BJ (cell line): ENCODE results near the gene CD79A. TPM values are rescaled to one million over a fixed set of nuclear protein-coding genes. Genes with fewer than 3 reads are reported as not detected.

Experiments used
- CTCF ChIA-PET: fragments of 350-600 bp; formaldehyde crosslinking; extraction: SDS; loops from one replicate; lab custom pipeline; 2021; ENCODE audit warnings: antibody characterized with exemption, inconsistent platforms; lab: Yijun Ruan, JAX
- POLR2A ChIA-PET: fragments of 300-600 bp; sonication (Branson Sonifier 250); formaldehyde crosslinking; extraction: SDS; loops from one replicate; lab custom pipeline; 2021; ENCODE audit warnings: antibody characterized with exemption; lab: Charles Lee
- DNase-seq: peaks from one replicate; pipeline ENCODE4 v3.0.0-alpha.2; 2011; ENCODE audit warnings: low read depth
- H3K27me3 ChIP-seq: 2 replicates; pipeline ENCODE4 v1.6.0; 2011; ENCODE audit warnings: low read length; ENCODE audit not compliant: control insufficient read depth, insufficient read depth
- H3K36me3 ChIP-seq: 2 replicates; pipeline ENCODE4 v1.5.1; 2011; ENCODE audit warnings: low read length; ENCODE audit not compliant: control insufficient read depth, insufficient read depth
- H3K4me3 ChIP-seq: 2 replicates; pipeline ENCODE4 v1.5.1; 2011; ENCODE audit warnings: low read depth, mild to moderate bottlenecking, control low read depth, low read length
- CTCF ChIP-seq: IDR thresholded peaks from 2 replicates; pipeline ENCODE4 v1.5.1; 2011; ENCODE audit warnings: low read depth, mild to moderate bottlenecking, control low read depth, inconsistent platforms, low read length, moderate library complexity; ENCODE audit not compliant: insufficient read depth
- polyA plus RNA-seq: library from polyadenylated mRNA; depleted of rRNA; stranded (reverse); fragments of >200 nt; gene quantifications from 2 replicates; pipeline ENCODE4 v1.2.3, GENCODE V29; 2011

CD79A gene
- polyA plus RNA-seq, 1 experiment = 0.37 TPM

- Histone ChIP-seq H3K27me3 (no peaks in the 10 kb centered on the region), H3K4me3 (no peak overlapping the region), H3K36me3 (peaks cover 37% of the 10 kb centered on the region)
- TF ChIP-seq CTCF = no peak
- ChIA-PET CTCF (interaction anchor here (0.6 kb wide), 1 partner anchor 15 kb away, joined by 3 read pairs; no protein-coding TSS in a partner anchor), POLR2A (no interaction called here)
- no peak for DNase-seq
Observed at GRCh38 chr19:41905273-41906002, 28.4 kb downstream of the CD79A start.

GRCh38 chr19:41906271-41906670 is 29.2 kb downstream of the CD79A start:
- no peak for TF ChIP-seq CTCF
- no peak for DNase-seq
- H3K36me3 ChIP-seq = peaks cover 36% of the 10 kb centered on the region
- peaks cover 3% of the 10 kb centered on the region for H3K27me3 ChIP-seq
- H3K4me3 ChIP-seq = no peak overlapping the region
- ChIA-PET CTCF (no interaction called here), POLR2A (no interaction called here)

GRCh38 chr19:41906916-41907680 is 30.0 kb downstream of the CD79A start:
- TF ChIP-seq CTCF = no peak
- no peak for DNase-seq
- POLR2A ChIA-PET = no interaction called here
- H3K27me3 ChIP-seq = peaks cover 10% of the 10 kb centered on the region
- CTCF ChIA-PET = interaction anchor here (1.4 kb wide), 1 partner anchor 27 kb away, joined by 4 read pairs; no protein-coding TSS in a partner anchor
- H3K4me3 ChIP-seq = no peak overlapping the region
- H3K36me3 ChIP-seq = peaks cover 30% of the 10 kb centered on the region

GRCh38 chr19:41907994-41908615 is 31.0 kb downstream of the CD79A start:
- Histone ChIP-seq H3K36me3 (peaks cover 22% of the 10 kb centered on the region), H3K4me3 (no peak overlapping the region), H3K27me3 (peaks cover 14% of the 10 kb centered on the region)
- POLR2A ChIA-PET = no interaction called here
- DNase-seq = no peak
- CTCF ChIA-PET = interaction anchor here (1.0 to 1.4 kb wide), 2 partner anchors 21 to 26 kb away, joined by 3 to 4 read pairs; no protein-coding TSS in a partner anchor
- TF ChIP-seq CTCF = no peak
